Stomach smooth muscle (tissue), 2 donors: Measurements from ENCODE around the gene TRAF2.

ENCODE experiments used
- H3K27ac ChIP-seq: one replicate; pipeline ENCODE4 v1.7.0; 2013; ENCODE audit warnings: mild to moderate bottlenecking, low read length, inconsistent platforms
- H3K27me3 ChIP-seq, 2 donors: one replicate each; pipeline ENCODE4 v1.7.0; 2013; ENCODE audit warnings: low read length in 2 of 2; ENCODE audit not compliant: insufficient read depth in 2 of 2, control insufficient read depth in 1 of 2
- H3K36me3 ChIP-seq, 2 donors: one replicate each; pipeline ENCODE4 v1.7.0; 2013; ENCODE audit warnings: low read length in 2 of 2; ENCODE audit not compliant: control insufficient read depth in 2 of 2, insufficient read depth in 2 of 2
- H3K4me1 ChIP-seq: one replicate; pipeline ENCODE4 v1.7.0; 2013; ENCODE audit warnings: low read length; ENCODE audit not compliant: control insufficient read depth, insufficient read depth
- H3K4me3 ChIP-seq, 2 donors: one replicate each; pipeline ENCODE4 v1.7.0; 2013; ENCODE audit warnings: low read length in 2 of 2
- H3K9ac ChIP-seq, 2 donors: one replicate each; pipeline ENCODE4 v1.7.0; 2013; ENCODE audit warnings: low read length in 2 of 2, mild to moderate bottlenecking in 1 of 2
- H3K9me3 ChIP-seq, 2 donors: one replicate each; pipeline ENCODE4 v1.7.0; 2013; ENCODE audit warnings: low read length in 2 of 2; ENCODE audit not compliant: control insufficient read depth in 2 of 2
- donor health status: healthy.
- donor health status: Pancreatic carcinoma.

The TRAF2 gene

DNA sequence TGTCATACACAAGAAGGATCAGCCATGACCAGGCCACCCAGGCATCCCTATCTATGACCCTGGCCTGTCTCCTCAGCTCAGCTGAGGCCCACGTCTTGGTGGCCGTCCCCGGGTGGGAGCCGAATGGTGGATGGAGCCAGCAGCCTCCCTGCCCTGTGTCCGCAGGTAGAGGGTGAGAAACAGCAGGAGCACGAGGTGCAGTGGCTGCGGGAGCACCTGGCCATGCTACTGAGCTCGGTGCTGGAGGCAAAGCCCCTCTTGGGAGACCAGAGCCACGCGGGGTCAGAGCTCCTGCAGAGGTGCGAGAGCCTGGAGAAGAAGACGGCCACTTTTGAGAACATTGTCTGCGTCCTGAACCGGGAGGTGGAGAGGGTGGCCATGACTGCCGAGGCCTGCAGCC is 33.8 kb downstream of the TRAF2 start:
- Histone ChIP-seq H3K36me3 (peaks cover 12 to 34% of the 10 kb centered on the region in 2 donors), H3K9ac (no peak overlapping the region)

DNA sequence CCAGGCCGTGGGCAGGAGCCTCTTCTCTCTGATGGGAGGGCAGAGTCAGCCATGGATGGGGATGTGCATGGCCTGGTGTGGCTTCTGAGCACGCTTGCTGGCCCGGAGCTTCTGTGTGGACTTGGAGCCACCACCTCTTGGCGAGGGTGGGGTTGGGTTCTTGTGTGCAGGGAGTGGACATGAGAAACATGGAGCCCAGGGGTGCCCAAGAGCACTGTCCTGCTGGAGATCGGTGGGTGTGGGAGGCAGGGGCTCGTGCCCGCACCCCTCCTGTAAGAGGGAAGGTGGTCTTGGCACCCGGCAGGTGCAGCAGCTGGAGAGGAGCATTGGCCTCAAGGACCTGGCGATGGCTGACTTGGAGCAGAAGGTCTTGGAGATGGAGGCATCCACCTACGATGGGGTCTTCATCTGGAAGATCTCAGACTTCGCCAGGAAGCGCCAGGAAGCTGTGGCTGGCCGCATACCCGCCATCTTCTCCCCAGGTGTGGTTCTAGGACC is 34.5 kb downstream of the TRAF2 start:
- no peaks in the 10 kb centered on the region for H3K4me1 ChIP-seq

More for the DNA sequence above, 33.8 kb downstream of the TRAF2 start:
- no peak overlapping the region for H3K4me3 ChIP-seq
- H3K4me1 ChIP-seq = no peaks in the 10 kb centered on the region
- H3K9me3 ChIP-seq = no peaks in the 10 kb centered on the region
- no peaks in the 10 kb centered on the region for H3K27me3 ChIP-seq
- H3K27ac ChIP-seq = no peak overlapping the region

DNA sequence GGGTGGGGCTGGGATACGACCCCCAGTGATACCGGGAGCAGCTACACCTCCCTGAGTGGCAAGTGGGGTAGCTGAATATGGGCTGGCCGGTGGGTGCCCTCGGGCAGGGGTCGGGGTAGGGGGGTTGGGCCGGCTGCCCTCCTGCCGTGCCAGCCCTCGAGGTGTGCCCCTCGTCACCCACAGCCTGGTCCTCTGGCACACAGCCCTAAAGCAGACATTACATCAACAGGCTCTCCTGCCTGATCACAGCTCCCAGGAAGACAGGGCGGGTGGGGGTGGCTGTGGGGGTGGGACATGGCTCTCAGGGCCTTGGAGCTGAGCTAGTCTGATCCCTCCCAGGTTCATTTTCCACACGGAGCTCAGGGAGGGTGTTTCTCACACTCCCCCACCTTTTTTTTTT is 35.0 kb downstream of the TRAF2 start:
- no peaks in the 10 kb centered on the region for H3K4me1 ChIP-seq
- H3K27ac ChIP-seq = no peak overlapping the region
- H3K4me3 ChIP-seq = no peak overlapping the region
- no peaks in the 10 kb centered on the region for H3K27me3 ChIP-seq
- no peaks in the 10 kb centered on the region for H3K9me3 ChIP-seq
- peaks cover 9 to 35% of the 10 kb centered on the region in 2 donors for H3K36me3 ChIP-seq
- H3K9ac ChIP-seq = no peak overlapping the region

More for the DNA sequence above, 34.5 kb downstream of the TRAF2 start:
- Histone ChIP-seq H3K9me3 (no peaks in the 10 kb centered on the region), H3K27me3 (no peaks in the 10 kb centered on the region), H3K4me3 (no peak overlapping the region), H3K27ac (no peak overlapping the region), H3K9ac (no peak overlapping the region), H3K36me3 (peaks cover 12 to 34% of the 10 kb centered on the region in 2 donors)

DNA sequence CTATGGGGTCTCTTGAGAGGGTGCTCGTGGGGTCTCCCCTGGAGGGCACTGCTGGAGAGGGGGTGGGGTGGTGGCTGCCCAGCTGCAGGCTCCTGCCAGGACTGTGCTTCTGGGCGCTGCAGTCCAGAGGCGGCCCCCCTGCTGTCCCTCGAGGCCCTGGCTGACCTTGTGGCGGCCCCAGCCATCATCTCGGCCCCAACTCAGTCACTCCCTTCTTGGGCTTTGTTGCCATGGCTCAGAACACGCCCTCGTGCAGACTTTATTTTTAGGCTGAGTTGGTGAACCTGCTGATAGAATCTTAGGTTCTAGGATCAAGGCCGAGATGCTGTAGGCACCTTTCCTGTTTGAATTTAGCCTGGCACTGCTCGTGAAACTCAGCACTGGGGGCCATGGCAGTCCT is 35.4 kb downstream of the TRAF2 start:
- no peak overlapping the region for H3K4me3 ChIP-seq
- H3K27ac ChIP-seq = no peak overlapping the region
- no peaks in the 10 kb centered on the region for H3K4me1 ChIP-seq

DNA sequence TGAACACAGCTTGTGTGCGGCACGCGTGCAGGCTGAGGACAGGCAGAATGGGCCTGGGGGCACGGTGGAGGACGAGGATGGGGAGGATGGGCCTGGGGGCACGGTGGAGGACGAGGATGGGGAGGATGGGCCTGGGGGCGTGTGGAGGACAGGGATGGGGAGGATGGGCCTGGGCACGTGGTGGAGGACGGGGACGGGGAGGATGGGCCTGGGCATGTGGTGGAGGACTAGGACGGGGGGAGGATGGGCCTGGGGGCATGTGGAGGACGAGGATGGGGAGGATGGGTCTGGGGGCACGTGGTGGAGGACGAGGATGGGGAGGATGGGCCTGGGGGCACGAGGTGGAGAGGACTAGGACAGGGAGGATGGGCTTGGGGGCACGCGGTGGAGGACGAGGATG is 36.2 kb downstream of the TRAF2 start:
- Histone ChIP-seq H3K27me3 (no peaks in the 10 kb centered on the region), H3K36me3 (peaks cover 9 to 32% of the 10 kb centered on the region in 2 donors), H3K9ac (no peak overlapping the region), H3K4me3 (no peak overlapping the region), H3K27ac (no peak overlapping the region), H3K4me1 (no peaks in the 10 kb centered on the region), H3K9me3 (no peaks in the 10 kb centered on the region)

More for the DNA sequence above, 35.4 kb downstream of the TRAF2 start:
- no peaks in the 10 kb centered on the region for H3K9me3 ChIP-seq
- H3K36me3 ChIP-seq = peaks cover 9 to 31% of the 10 kb centered on the region in 2 donors
- no peaks in the 10 kb centered on the region for H3K27me3 ChIP-seq
- H3K9ac ChIP-seq = no peak overlapping the region

DNA sequence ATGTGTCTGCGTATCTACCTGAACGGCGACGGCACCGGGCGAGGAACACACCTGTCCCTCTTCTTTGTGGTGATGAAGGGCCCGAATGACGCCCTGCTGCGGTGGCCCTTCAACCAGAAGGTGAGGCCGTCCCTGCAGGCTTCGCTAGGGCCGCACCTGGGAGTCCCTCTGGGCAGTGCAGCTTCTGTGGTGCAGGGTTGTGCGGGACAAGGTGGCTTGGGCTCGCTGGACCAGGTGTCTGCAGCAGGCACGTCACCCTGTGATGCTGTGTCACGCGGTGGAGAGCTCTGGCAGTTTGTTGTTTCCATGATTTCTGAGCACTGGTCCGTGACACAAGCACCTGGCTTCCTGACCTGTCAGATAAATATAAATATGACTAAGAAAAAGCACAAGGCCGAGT is 37.6 kb downstream of the TRAF2 start:
- H3K9me3 ChIP-seq = no peaks in the 10 kb centered on the region
- H3K4me1 ChIP-seq = peaks cover 3% of the 10 kb centered on the region
- H3K27ac ChIP-seq = no peak overlapping the region
- no peak overlapping the region for H3K4me3 ChIP-seq
- H3K27me3 ChIP-seq = no peaks in the 10 kb centered on the region
- peaks cover 9 to 29% of the 10 kb centered on the region in 2 donors for H3K36me3 ChIP-seq
- no peak overlapping the region for H3K9ac ChIP-seq

DNA sequence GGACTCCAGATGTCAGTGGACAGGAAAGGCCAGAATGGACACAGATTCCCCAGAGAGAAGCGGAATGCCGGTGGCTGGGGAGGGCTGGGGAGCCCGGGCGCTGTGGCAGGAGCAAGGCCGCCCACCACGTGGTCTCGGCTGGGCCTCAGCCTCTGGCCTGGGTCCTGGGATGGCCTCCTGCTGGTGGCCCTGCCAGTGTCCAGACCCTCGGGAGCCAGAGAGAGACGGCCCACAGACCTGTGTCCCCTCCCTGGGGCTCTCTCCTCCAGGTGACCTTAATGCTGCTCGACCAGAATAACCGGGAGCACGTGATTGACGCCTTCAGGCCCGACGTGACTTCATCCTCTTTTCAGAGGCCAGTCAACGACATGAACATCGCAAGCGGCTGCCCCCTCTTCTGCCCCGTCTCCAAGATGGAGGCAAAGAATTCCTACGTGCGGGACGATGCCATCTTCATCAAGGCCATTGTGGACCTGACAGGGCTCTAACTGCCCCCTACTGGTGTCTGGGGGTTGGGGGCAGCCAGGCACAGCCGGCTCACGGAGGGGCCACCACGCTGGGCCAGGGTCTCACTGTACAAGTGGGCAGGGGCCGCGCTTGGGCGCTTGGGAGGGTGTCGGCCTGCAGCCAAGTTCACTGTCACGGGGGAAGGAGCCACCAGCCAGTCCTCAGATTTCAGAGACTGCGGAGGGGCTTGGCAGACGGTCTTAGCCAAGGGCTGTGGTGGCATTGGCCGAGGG is 39.3 kb downstream of the TRAF2 start:
- Histone ChIP-seq H3K9me3 (no peaks in the 10 kb centered on the region), H3K4me3 (no peak overlapping the region), H3K4me1 (peaks cover 3% of the 10 kb centered on the region), H3K27ac (no peak overlapping the region), H3K9ac (no peak overlapping the region), H3K27me3 (no peaks in the 10 kb centered on the region), H3K36me3 (peaks cover 6 to 18% of the 10 kb centered on the region in 2 donors)

DNA sequence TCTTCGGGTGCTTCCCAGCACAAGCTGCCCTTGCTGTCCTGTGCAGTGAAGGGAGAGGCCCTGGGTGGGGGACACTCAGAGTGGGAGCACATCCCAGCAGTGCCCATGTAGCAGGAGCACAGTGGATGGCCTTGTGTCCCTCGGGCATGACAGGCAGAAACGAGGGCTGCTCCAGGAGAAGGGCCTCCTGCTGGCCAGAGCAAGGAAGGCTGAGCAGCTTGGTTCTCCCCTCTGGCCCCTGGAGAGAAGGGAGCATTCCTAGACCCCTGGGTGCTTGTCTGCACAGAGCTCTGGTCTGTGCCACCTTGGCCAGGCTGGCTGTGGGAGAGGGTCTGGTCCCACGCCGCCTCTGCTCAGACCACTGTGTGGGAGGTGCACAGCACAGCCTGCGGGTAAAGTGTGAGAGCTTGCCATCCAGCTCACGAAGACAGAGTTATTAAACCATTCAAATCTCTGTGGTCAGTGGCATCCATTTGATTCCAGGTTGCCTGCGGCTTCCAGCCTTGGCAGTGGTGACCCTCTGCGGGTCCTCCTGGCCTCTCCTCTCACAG is 39.9 kb downstream of the TRAF2 start:
- no peak overlapping the region for H3K27ac ChIP-seq
- H3K36me3 ChIP-seq = peaks cover 0 to 12% of the 10 kb centered on the region in 2 donors
- H3K27me3 ChIP-seq = no peaks in the 10 kb centered on the region
- no peak overlapping the region for H3K4me3 ChIP-seq
- no peak overlapping the region for H3K9ac ChIP-seq
- no peaks in the 10 kb centered on the region for H3K9me3 ChIP-seq
- H3K4me1 ChIP-seq = peaks cover 3% of the 10 kb centered on the region

DNA sequence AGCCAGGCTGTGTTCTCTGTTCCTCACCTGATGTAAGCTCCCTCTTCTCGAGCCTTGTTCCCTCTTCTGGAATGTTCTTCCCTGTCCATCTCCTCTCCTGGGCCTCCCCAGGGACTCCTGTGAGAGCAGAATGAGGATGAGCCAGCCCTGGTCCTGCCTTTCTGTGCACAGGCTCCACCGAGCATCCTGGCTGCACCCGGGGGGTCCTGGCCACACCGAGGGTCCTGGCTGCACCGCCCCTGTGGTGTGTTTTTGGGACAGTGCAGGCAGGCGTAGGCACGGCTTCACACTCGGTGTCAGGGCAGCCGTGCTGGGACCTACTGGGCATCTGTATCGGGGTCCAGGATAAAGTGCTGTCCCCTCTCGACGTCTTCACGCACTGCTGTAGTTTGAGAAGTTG is 40.4 kb downstream of the TRAF2 start:
- Histone ChIP-seq H3K36me3 (peaks cover 0 to 12% of the 10 kb centered on the region in 2 donors), H3K27me3 (no peaks in the 10 kb centered on the region), H3K27ac (no peak overlapping the region), H3K4me1 (peaks cover 3% of the 10 kb centered on the region), H3K9ac (no peak overlapping the region), H3K4me3 (no peak overlapping the region), H3K9me3 (no peaks in the 10 kb centered on the region)

DNA sequence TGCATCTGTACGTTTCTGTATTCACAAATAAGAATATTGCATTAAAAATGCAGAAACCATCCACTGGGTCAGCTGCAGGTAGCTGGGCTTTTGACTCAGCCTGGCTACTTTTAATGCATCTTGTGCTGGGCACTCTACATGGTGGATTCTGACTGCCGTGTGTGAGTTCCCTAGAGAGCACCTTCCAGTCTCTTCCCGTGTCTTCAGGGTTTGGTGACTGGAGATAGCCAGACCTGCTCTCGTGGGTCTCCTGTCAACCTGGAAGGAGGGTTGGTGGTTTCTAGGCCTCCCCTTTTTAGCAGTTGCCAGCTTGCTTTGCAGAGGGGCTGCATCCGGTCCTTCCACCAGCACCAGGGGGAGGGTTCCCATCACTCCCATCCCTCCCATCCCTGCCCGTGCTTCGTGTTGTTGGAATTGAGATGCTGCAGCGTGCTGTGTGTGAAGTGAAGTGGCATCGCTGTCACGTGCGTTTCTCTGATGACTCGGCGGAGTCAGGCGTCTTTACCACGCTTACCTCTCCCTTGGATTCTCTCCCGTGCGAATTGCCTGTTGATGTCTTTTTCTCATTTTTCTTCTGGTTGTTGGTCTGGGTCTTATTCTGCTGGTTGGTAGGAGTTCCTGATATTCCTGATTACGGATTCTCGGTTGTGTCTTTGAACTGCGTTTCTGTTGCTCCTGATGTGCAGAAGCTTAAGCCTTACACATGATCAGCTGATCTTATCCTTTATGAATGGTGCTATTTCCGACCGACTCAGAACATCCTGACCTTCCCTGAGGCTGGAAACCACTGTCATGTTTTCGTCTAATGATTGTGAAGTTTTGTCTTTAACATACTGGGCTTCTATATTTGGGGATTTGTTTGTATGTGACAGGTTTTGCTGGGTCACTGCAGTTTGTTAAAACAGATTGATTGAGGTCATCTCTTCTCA is 41.3 kb downstream of the TRAF2 start:
- peaks cover 3% of the 10 kb centered on the region for H3K4me1 ChIP-seq
- no peaks in the 10 kb centered on the region for H3K27me3 ChIP-seq
- no peak overlapping the region for H3K4me3 ChIP-seq
- H3K9ac ChIP-seq = no peak overlapping the region
- H3K36me3 ChIP-seq = peaks cover 0 to 12% of the 10 kb centered on the region in 2 donors
- no peak overlapping the region for H3K27ac ChIP-seq
- no peaks in the 10 kb centered on the region for H3K9me3 ChIP-seq
